Measurements from ENCODE around the gene GUCY2F. TPM values are rescaled to one million over a fixed set of nuclear protein-coding genes. Genes with fewer than 3 reads are reported as not detected.

Gene GUCY2F
- total and polyA plus RNA-seq, 4 donors, result 0.17 to 0.40 (median 0.24) TPM

DNA sequence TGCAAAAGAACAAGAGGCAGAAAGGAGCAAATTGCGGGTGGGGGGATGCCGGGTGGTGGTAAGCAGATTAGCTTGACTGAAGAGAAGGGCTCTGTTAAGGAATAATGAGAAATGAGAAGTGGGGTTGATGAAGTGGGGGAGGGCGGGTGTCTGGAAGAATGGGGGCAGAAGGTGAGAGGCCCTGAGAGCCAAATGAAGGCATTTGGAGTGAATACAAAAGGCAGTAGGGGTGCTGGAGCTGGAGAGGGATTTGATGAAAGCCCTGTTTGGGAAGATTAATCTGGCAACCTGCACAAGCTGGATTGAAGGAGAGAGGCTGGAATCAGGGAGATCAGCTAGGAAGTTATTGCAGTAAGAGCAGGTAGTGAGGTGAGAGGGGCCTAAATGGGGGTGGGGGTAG lies 82.1 kb downstream of the GUCY2F start:
- Histone ChIP-seq H3K4me3 (ENCODE audit: low read depth, low read length) (no peak overlapping the region), H3K9me3 (ENCODE audit: control insufficient read depth, insufficient read depth, low read length) (no peaks in the 10 kb centered on the region), H3K4me1 (ENCODE audit: control insufficient read depth, insufficient read depth, low read length) (peaks cover 6% of the 10 kb centered on the region), H3K27ac (ENCODE audit: low read depth, low read length) (no peak overlapping the region), H3K27me3 (ENCODE audit: control insufficient read depth, insufficient read depth, low read length) (peaks cover 24% of the 10 kb centered on the region), H3K36me3 (ENCODE audit: control insufficient read depth, insufficient read depth, low read length) (no peaks in the 10 kb centered on the region)
- WGBS (ENCODE audit: insufficient coverage), result 45% methylated on average over 3 of the region's 3 CpGs
- DNase-seq (ENCODE audit: low read depth in 4 of 6, low spot score in 6 of 6), result no peak

GRCh38 chrX:109398833-109399232 lies 83.1 kb downstream of the GUCY2F start:
- Histone ChIP-seq H3K9me3 (ENCODE audit: control insufficient read depth, insufficient read depth, low read length) (no peaks in the 10 kb centered on the region), H3K4me1 (ENCODE audit: control insufficient read depth, insufficient read depth, low read length) (peaks cover 6% of the 10 kb centered on the region), H3K36me3 (ENCODE audit: control insufficient read depth, insufficient read depth, low read length) (no peaks in the 10 kb centered on the region), H3K27ac (ENCODE audit: low read depth, low read length) (no peak overlapping the region), H3K27me3 (ENCODE audit: control insufficient read depth, insufficient read depth, low read length) (peaks cover 19% of the 10 kb centered on the region), H3K4me3 (ENCODE audit: low read depth, low read length) (no peak overlapping the region)
- 13% methylated on average over 2 of the region's 2 CpGs for WGBS (ENCODE audit: insufficient coverage)
- peak in 4 of 6 donors; percentile 13 to 84 (median 50) for DNase-seq (ENCODE audit: low read depth in 4 of 6, low spot score in 6 of 6)

DNA sequence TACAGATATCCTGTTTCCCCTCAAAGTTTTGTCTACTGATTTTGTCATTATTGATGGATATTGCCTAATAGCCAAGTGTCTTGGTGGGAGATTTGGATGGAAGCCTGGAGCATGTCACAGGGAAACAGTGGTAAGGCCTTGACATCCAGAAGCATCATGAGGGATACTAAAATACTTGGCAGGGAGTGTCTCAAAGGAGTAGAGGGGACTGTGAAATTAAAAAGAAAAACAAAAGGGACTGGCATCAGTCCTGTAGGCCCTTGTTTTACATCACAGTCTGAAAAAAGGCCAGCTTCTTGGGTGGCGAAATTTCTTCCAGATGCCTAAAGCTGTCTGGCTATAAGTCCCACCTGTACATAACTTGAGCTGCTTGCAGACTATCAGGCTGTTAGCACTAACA lies 83.8 kb downstream of the GUCY2F start:
- Histone ChIP-seq H3K27ac (ENCODE audit: low read depth, low read length) (no peak overlapping the region), H3K27me3 (ENCODE audit: control insufficient read depth, insufficient read depth, low read length) (peaks cover 20% of the 10 kb centered on the region), H3K4me1 (ENCODE audit: control insufficient read depth, insufficient read depth, low read length) (peaks cover 6% of the 10 kb centered on the region), H3K36me3 (ENCODE audit: control insufficient read depth, insufficient read depth, low read length) (no peaks in the 10 kb centered on the region), H3K4me3 (ENCODE audit: low read depth, low read length) (no peak overlapping the region), H3K9me3 (ENCODE audit: control insufficient read depth, insufficient read depth, low read length) (no peaks in the 10 kb centered on the region)
- peak in 1 of 6 donors; percentile 1 for DNase-seq (ENCODE audit: low read depth in 4 of 6, low spot score in 6 of 6)
- WGBS (ENCODE audit: insufficient coverage), result 50% methylated on average over 1 of the region's 1 CpG

- WGBS (ENCODE audit: insufficient coverage), result no CpG with 5 or more reads among the region's 1 CpG
- Histone ChIP-seq H3K27ac (ENCODE audit: low read depth, low read length) (no peak overlapping the region), H3K4me1 (ENCODE audit: control insufficient read depth, insufficient read depth, low read length) (peaks cover 6% of the 10 kb centered on the region), H3K9me3 (ENCODE audit: control insufficient read depth, insufficient read depth, low read length) (no peaks in the 10 kb centered on the region), H3K27me3 (ENCODE audit: control insufficient read depth, insufficient read depth, low read length) (peaks cover 25% of the 10 kb centered on the region), H3K36me3 (ENCODE audit: control insufficient read depth, insufficient read depth, low read length) (no peaks in the 10 kb centered on the region), H3K4me3 (ENCODE audit: low read depth, low read length) (no peak overlapping the region)
- DNase-seq (ENCODE audit: low read depth in 4 of 6, low spot score in 6 of 6), result no peak
Measured at GRCh38 chrX:109393859-109394258, 88.0 kb downstream of the GUCY2F start.

DNA sequence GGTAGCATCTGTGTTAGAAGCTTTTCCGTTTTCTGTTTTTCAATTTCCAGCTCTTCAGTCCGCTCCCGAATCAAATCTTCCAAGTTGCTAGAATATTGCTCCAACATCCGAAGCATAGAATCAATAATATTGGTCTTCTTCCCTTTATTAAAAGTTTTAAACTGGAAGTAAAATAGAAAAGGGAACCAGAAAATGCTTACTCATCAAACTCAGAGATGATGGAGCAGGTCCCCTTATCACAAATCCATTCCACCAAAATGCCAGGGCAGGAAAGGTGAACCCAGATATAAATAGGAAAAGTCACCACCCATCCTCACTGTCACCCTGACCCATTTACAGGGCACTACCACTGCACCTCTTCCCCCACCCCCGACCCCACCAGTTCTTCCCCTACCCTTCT lies 89.0 kb downstream of the GUCY2F start:
- Histone ChIP-seq H3K4me1 (ENCODE audit: control insufficient read depth, insufficient read depth, low read length) (no peaks in the 10 kb centered on the region), H3K36me3 (ENCODE audit: control insufficient read depth, insufficient read depth, low read length) (no peaks in the 10 kb centered on the region), H3K4me3 (ENCODE audit: low read depth, low read length) (no peak overlapping the region), H3K27ac (ENCODE audit: low read depth, low read length) (no peak overlapping the region), H3K27me3 (ENCODE audit: control insufficient read depth, insufficient read depth, low read length) (peaks cover 22% of the 10 kb centered on the region), H3K9me3 (ENCODE audit: control insufficient read depth, insufficient read depth, low read length) (no peaks in the 10 kb centered on the region)
- DNase-seq (ENCODE audit: low read depth in 4 of 6, low spot score in 6 of 6), result no peak
- 60% methylated on average over 1 of the region's 5 CpGs for WGBS (ENCODE audit: insufficient coverage)

- no peak for DNase-seq (ENCODE audit: low read depth in 4 of 6, low spot score in 6 of 6)
- Histone ChIP-seq H3K36me3 (ENCODE audit: control insufficient read depth, insufficient read depth, low read length) (no peaks in the 10 kb centered on the region), H3K9me3 (ENCODE audit: control insufficient read depth, insufficient read depth, low read length) (no peaks in the 10 kb centered on the region), H3K4me1 (ENCODE audit: control insufficient read depth, insufficient read depth, low read length) (no peaks in the 10 kb centered on the region), H3K27me3 (ENCODE audit: control insufficient read depth, insufficient read depth, low read length) (peaks cover 23% of the 10 kb centered on the region), H3K4me3 (ENCODE audit: low read depth, low read length) (no peak overlapping the region), H3K27ac (ENCODE audit: low read depth, low read length) (no peak overlapping the region)
- WGBS (ENCODE audit: insufficient coverage), result 91% methylated on average over 1 of the region's 2 CpGs
Measured at GRCh38 chrX:109390556-109390955, 91.3 kb downstream of the GUCY2F start.

DNA sequence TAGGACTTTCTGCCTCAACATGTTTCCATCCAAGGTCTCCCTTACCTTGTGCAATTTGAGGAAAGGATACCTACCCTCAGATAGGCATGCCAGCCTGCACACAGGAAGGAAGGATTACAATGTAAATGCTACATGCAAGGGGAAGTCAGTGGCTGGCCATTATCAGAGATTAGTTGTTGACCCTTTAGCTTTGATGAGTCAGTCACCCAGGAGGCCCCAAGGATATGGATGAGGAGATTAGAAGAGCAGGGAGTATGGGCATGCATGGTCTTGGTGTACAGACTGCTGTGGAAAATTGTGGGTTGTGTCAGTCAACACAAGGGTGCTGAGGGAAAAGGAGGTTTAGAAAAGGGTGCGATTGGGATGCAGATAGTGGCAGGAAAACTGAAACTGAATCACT lies 92.0 kb downstream of the GUCY2F start:
- Histone ChIP-seq H3K4me1 (ENCODE audit: control insufficient read depth, insufficient read depth, low read length) (no peaks in the 10 kb centered on the region), H3K9me3 (ENCODE audit: control insufficient read depth, insufficient read depth, low read length) (no peaks in the 10 kb centered on the region), H3K36me3 (ENCODE audit: control insufficient read depth, insufficient read depth, low read length) (no peaks in the 10 kb centered on the region), H3K27me3 (ENCODE audit: control insufficient read depth, insufficient read depth, low read length) (peaks cover 18% of the 10 kb centered on the region), H3K27ac (ENCODE audit: low read depth, low read length) (no peak overlapping the region), H3K4me3 (ENCODE audit: low read depth, low read length) (no peak overlapping the region)
- WGBS (ENCODE audit: insufficient coverage), result no CpG with 5 or more reads among the region's 1 CpG
- DNase-seq (ENCODE audit: low read depth in 4 of 6, low spot score in 6 of 6), result no peak

- 67% methylated on average over 1 of the region's 3 CpGs for WGBS (ENCODE audit: insufficient coverage)
- no peaks in the 10 kb centered on the region for H3K4me1 ChIP-seq (ENCODE audit: control insufficient read depth, insufficient read depth, low read length)
- no peak overlapping the region for H3K4me3 ChIP-seq (ENCODE audit: low read depth, low read length)
- peak in 4 of 6 donors; percentile 15 to 65 (median 40) for DNase-seq (ENCODE audit: low read depth in 4 of 6, low spot score in 6 of 6)
- H3K27me3 ChIP-seq (ENCODE audit: control insufficient read depth, insufficient read depth, low read length), result peaks cover 20% of the 10 kb centered on the region
- H3K9me3 ChIP-seq (ENCODE audit: control insufficient read depth, insufficient read depth, low read length), result no peaks in the 10 kb centered on the region
- no peaks in the 10 kb centered on the region for H3K36me3 ChIP-seq (ENCODE audit: control insufficient read depth, insufficient read depth, low read length)
- H3K27ac ChIP-seq (ENCODE audit: low read depth, low read length), result no peak overlapping the region
Measured at GRCh38 chrX:109384699-109385098, 97.2 kb downstream of the GUCY2F start.

GRCh38 chrX:109382332-109382731 lies 99.6 kb downstream of the GUCY2F start:
- 64% methylated on average over 2 of the region's 4 CpGs for WGBS (ENCODE audit: insufficient coverage)
- no peak for DNase-seq (ENCODE audit: low read depth in 4 of 6, low spot score in 6 of 6)
- no peaks in the 10 kb centered on the region for H3K9me3 ChIP-seq (ENCODE audit: control insufficient read depth, insufficient read depth, low read length)
- no peaks in the 10 kb centered on the region for H3K4me1 ChIP-seq (ENCODE audit: control insufficient read depth, insufficient read depth, low read length)
- H3K4me3 ChIP-seq (ENCODE audit: low read depth, low read length), result no peak overlapping the region
- no peaks in the 10 kb centered on the region for H3K36me3 ChIP-seq (ENCODE audit: control insufficient read depth, insufficient read depth, low read length)
- no peak overlapping the region for H3K27ac ChIP-seq (ENCODE audit: low read depth, low read length)
- peaks cover 26% of the 10 kb centered on the region for H3K27me3 ChIP-seq (ENCODE audit: control insufficient read depth, insufficient read depth, low read length)

GRCh38 chrX:109378281-109378680 lies 103.6 kb downstream of the GUCY2F start:
- no peak for DNase-seq (ENCODE audit: low read depth in 4 of 6, low spot score in 6 of 6)
- no peak overlapping the region for H3K27ac ChIP-seq (ENCODE audit: low read depth, low read length)
- no peak overlapping the region for H3K4me3 ChIP-seq (ENCODE audit: low read depth, low read length)
- 78% methylated on average over 1 of the region's 1 CpG for WGBS (ENCODE audit: insufficient coverage)
- H3K36me3 ChIP-seq (ENCODE audit: control insufficient read depth, insufficient read depth, low read length), result no peaks in the 10 kb centered on the region
- no peaks in the 10 kb centered on the region for H3K4me1 ChIP-seq (ENCODE audit: control insufficient read depth, insufficient read depth, low read length)
- no peaks in the 10 kb centered on the region for H3K9me3 ChIP-seq (ENCODE audit: control insufficient read depth, insufficient read depth, low read length)
- H3K27me3 ChIP-seq (ENCODE audit: control insufficient read depth, insufficient read depth, low read length), result peaks cover 15% of the 10 kb centered on the region
